Vagina (tissue), 2 donors: ENCODE results near the gene RELA. TPM values are rescaled to one million over a fixed set of nuclear protein-coding genes. Genes with fewer than 3 reads are reported as not detected.

Experiments
- DNase-seq, 2 donors: peaks; one replicate each; pipeline ENCODE4 v3.0.0-alpha.2; 2017; ENCODE audit errors: extremely low spot score in 2 of 2
- H3K27ac ChIP-seq: fragments of 200-600 bp; sonication (generic); one replicate; pipeline ENCODE4 v1.5.1; 2019
- H3K27me3 ChIP-seq: fragments of 200-600 bp; sonication (generic); one replicate; pipeline ENCODE4 v1.5.1; 2019
- H3K36me3 ChIP-seq, 2 donors: fragments of 200-600 bp; sonication (generic); one replicate each; pipeline ENCODE4 v1.5.1; 2017 to 2019
- H3K4me1 ChIP-seq: fragments of 200-600 bp; sonication (generic); one replicate; pipeline ENCODE4 v1.5.1; 2019
- H3K4me3 ChIP-seq, 2 donors: fragments of 200-600 bp; sonication (generic); 1 replicate in 1 of 2; 2 replicates in 1 of 2; pipeline ENCODE4 v1.5.1; 2016 to 2019
- H3K9me3 ChIP-seq: fragments of 200-600 bp; sonication (generic); one replicate; pipeline ENCODE4 v1.5.1; 2019
- CTCF ChIP-seq, 3 experiments: fragments of 450-650 bp in 2 of 3; fragments of 200-600 bp in 1 of 3; sonication (generic) in 1 of 3; IDR thresholded peaks; one replicate each; pipeline ENCODE4 v1.5.1; 2017 to 2019; ENCODE audit warnings: antibody characterized with exemption in 3 of 3, mild to moderate bottlenecking in 2 of 3, moderate library complexity in 2 of 3
- POLR2A ChIP-seq, 2 donors: fragments of 450-650 bp; IDR thresholded peaks; one replicate each; pipeline ENCODE4 v1.6.1; 2017; ENCODE audit warnings: antibody characterized with exemption in 2 of 2, mild to moderate bottlenecking in 2 of 2, moderate library complexity in 2 of 2
- POLR2AphosphoS5 ChIP-seq, 2 donors: sonication (generic); formaldehyde crosslinking; IDR thresholded peaks; one replicate each; pipeline ENCODE4 v1.9.0; 2017; ENCODE audit warnings: antibody characterized with exemption in 2 of 2, mild to moderate bottlenecking in 2 of 2, low read depth in 1 of 2; ENCODE audit not compliant: insufficient read depth in 1 of 2
- intact Hi-C: fragments of 100-400 bp; cut with DNase I; formaldehyde crosslinking; loops from one replicate; pipeline ENCODE4 v1.15.1; 2023
- total RNA-seq: library from RNA; depleted of rRNA; stranded (reverse); fragments of >200 nt; gene quantifications from one replicate; pipeline ENCODE4 v1.2.3, GENCODE V29; 2016

Gene RELA
- total RNA-seq, 1 donor from 2014 or later: 59.2 TPM

- TF ChIP-seq CTCF (IDR thresholded peaks at IDR 0.05): no peak
- TF ChIP-seq POLR2A (IDR thresholded peaks at IDR 0.05): no peak
- TF ChIP-seq POLR2AphosphoS5 (IDR thresholded peaks at IDR 0.05; ENCODE audit: insufficient read depth in 1 of 2, low read depth in 1 of 2): no peak
- Histone ChIP-seq H3K27me3 (no peaks in the 10 kb centered on the region), H3K4me3 (no peak overlapping the region), H3K9me3 (no peaks in the 10 kb centered on the region), H3K27ac (no peak overlapping the region), H3K4me1 (no peaks in the 10 kb centered on the region), H3K36me3 (peaks cover 0 to 83% of the 10 kb centered on the region in 2 donors)
- no peak for DNase-seq
- intact Hi-C loops: loop anchor here (10.0 kb wide), 1 partner anchor 192 kb away; no protein-coding TSS in a partner anchor
Observed at GRCh38 chr11:65623177-65623576, 39.5 kb downstream of the RELA start.

- no peaks in the 10 kb centered on the region for H3K27me3 ChIP-seq
- H3K4me1 ChIP-seq: peaks cover 4% of the 10 kb centered on the region
- no peaks in the 10 kb centered on the region for H3K9me3 ChIP-seq
- DNase-seq: no peak
- intact Hi-C loops: loop anchor here (10.0 kb wide), 1 partner anchor 193 kb away; no protein-coding TSS in a partner anchor
- H3K36me3 ChIP-seq: peaks cover 0 to 79% of the 10 kb centered on the region in 2 donors
- TF ChIP-seq POLR2AphosphoS5 (IDR thresholded peaks at IDR 0.05; ENCODE audit: insufficient read depth in 1 of 2, low read depth in 1 of 2): no peak
- TF ChIP-seq POLR2A (IDR thresholded peaks at IDR 0.05): no peak
- TF ChIP-seq CTCF (IDR thresholded peaks at IDR 0.05): no peak
- H3K27ac ChIP-seq: no peak overlapping the region
- no peak overlapping the region for H3K4me3 ChIP-seq
Observed at GRCh38 chr11:65622011-65622410, 40.7 kb downstream of the RELA start.

- H3K27ac ChIP-seq: no peak overlapping the region
- no peak overlapping the region for H3K4me3 ChIP-seq
- no peaks in the 10 kb centered on the region for H3K27me3 ChIP-seq
- H3K9me3 ChIP-seq: no peaks in the 10 kb centered on the region
- intact Hi-C loops: loop anchor here (10.0 kb wide), 1 partner anchor 193 kb away; no protein-coding TSS in a partner anchor
- DNase-seq: no peak
- peaks cover 9% of the 10 kb centered on the region for H3K4me1 ChIP-seq
- peaks cover 0 to 74% of the 10 kb centered on the region in 2 donors for H3K36me3 ChIP-seq
- no peak for TF ChIP-seq POLR2AphosphoS5 (IDR thresholded peaks at IDR 0.05; ENCODE audit: insufficient read depth in 1 of 2, low read depth in 1 of 2)
- no peak for TF ChIP-seq CTCF (IDR thresholded peaks at IDR 0.05)
- TF ChIP-seq POLR2A (IDR thresholded peaks at IDR 0.05): no peak
Observed at GRCh38 chr11:65621460-65621859, 41.3 kb downstream of the RELA start.

GRCh38 chr11:65620666-65621065, 42.0 kb downstream of the RELA start:
- H3K4me3 ChIP-seq: no peak overlapping the region
- no peaks in the 10 kb centered on the region for H3K27me3 ChIP-seq
- H3K36me3 ChIP-seq: peaks cover 0 to 68% of the 10 kb centered on the region in 2 donors
- no peak for DNase-seq
- no peak overlapping the region for H3K27ac ChIP-seq
- TF ChIP-seq POLR2A (IDR thresholded peaks at IDR 0.05) (no peak), CTCF (IDR thresholded peaks at IDR 0.05) (no peak), POLR2AphosphoS5 (IDR thresholded peaks at IDR 0.05; ENCODE audit: insufficient read depth in 1 of 2, low read depth in 1 of 2) (no peak)
- intact Hi-C loops: loop anchor here (10.0 kb wide), 1 partner anchor 194 kb away; no protein-coding TSS in a partner anchor
- H3K9me3 ChIP-seq: no peaks in the 10 kb centered on the region
- peaks cover 13% of the 10 kb centered on the region for H3K4me1 ChIP-seq

GRCh38 chr11:65619281-65619928, 43.3 kb downstream of the RELA start:
- H3K27me3 ChIP-seq: no peaks in the 10 kb centered on the region
- H3K4me3 ChIP-seq: no peak overlapping the region
- no peak overlapping the region for H3K27ac ChIP-seq
- no peaks in the 10 kb centered on the region for H3K9me3 ChIP-seq
- H3K4me1 ChIP-seq: peaks cover 13% of the 10 kb centered on the region
- H3K36me3 ChIP-seq: peaks cover 0 to 57% of the 10 kb centered on the region in 2 donors
- no peak for TF ChIP-seq POLR2AphosphoS5 (IDR thresholded peaks at IDR 0.05; ENCODE audit: insufficient read depth in 1 of 2, low read depth in 1 of 2)
- no peak for TF ChIP-seq CTCF (IDR thresholded peaks at IDR 0.05)
- no peak for TF ChIP-seq POLR2A (IDR thresholded peaks at IDR 0.05)
- intact Hi-C loops: no loop called here
- no peak for DNase-seq
